ENCODE data around the gene C4orf50. TPM values are rescaled to one million over a fixed set of nuclear protein-coding genes. Genes with fewer than 3 reads are reported as not detected.

The C4orf50 gene
- total RNA-seq, 4 donors from 2014 or later: 0.21 to 0.30 TPM; not detected in 2

DNA sequence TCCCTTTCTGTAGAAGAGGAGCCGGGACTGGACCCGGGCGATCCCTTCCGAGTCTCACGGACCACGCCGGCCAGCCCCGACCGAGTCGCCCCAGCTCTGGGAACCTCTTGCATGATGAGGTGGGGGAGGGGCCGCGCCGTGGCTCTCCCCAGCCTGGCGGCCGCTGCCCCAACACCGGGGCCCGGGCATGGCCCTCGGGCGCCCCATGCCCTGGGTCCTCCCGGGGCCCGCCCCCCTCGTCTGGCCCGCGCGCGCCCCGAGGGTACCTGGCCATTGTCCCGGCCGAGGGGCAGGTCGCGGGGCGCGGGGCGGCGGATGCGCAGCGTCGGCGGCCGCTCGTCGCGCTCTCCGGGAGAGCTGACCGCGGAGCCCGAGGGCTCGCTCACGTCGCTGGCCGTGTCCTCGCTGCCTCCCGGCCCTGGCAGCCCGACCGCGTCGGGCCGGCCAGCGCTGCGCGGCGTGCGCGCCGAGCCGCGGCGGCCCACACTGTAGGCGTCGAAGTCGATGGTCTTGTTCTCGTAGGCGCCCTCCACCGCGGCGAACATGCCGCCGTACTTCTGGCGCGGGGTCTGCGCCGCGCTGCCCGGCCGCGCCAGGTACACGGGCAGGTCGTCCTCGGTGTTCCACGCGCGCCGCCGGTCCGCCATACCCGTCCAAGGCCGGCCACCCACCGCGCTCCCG lies 125.8 kb downstream of the C4orf50 start:
- Histone ChIP-seq H3K4me3 (no peak overlapping the region), H3K9me3 (peaks cover 0 to 9% (median 0%) of the 10 kb centered on the region in 4 donors), H3K4me1 (peaks cover 0 to 46% (median 11%) of the 10 kb centered on the region in 4 donors), H3K36me3 (no peaks in the 10 kb centered on the region), H3K27me3 (peaks cover 0 to 86% of the 10 kb centered on the region in 2 donors), H3K27ac (no peak overlapping the region)
- TF ChIP-seq POLR2A (IDR thresholded peaks at IDR 0.05) (no peak), CTCF (IDR thresholded peaks at IDR 0.05) (no peak), EP300 (IDR thresholded peaks at IDR 0.05) (no peak)
- WGBS, 2 donors: 0 to 1% methylated on average over 3 to 60 of the region's 100 CpGs
- no peak for DNase-seq (ENCODE audit: low spot score in 2 of 2)

DNA sequence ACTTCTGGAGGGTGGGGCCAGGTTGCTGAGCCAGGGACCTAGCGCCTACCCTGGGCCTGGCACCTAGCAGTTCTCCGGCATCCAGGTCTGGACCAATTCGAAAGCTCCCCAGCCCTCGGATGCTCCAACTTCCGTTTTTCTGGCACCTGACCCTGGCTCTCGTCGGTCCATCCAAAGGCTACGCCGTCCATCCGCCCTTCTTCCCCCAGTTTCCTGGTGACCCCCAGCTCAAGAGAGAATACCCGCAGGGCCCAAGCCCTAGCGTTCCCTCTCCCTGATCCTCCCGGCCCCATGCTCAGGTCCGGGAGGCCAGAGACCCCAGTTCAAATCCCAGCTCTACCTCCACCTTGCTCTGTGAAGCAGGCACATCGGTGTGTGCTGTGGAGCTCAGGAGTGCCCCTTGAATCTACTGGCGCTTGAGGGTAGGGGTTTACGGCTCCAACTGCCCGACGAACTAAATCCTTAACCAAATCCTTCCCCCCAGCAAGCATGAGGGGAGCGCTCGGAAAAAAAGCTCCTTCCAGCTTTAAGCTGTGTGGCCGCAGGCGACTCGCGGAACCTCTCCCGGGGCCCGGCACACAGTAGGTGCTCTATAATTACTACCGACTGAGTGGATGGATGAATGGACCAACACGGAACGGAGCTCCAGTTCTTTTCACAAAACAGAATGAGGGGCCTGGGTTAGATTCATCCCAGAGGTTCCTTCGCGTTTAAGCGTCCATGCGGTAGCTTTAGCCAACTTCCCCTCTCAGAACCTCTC lies 126.5 kb downstream of the C4orf50 start:
- H3K4me3 ChIP-seq: no peak overlapping the region
- DNase-seq (ENCODE audit: low spot score in 2 of 2): no peak
- TF ChIP-seq CTCF (IDR thresholded peaks at IDR 0.05): no peak
- no peak for TF ChIP-seq POLR2A (IDR thresholded peaks at IDR 0.05)
- no peak overlapping the region for H3K27ac ChIP-seq
- 12 to 17% methylated on average over 26 to 34 of the region's 34 CpGs for WGBS, 2 donors
- no peaks in the 10 kb centered on the region for H3K36me3 ChIP-seq
- H3K9me3 ChIP-seq: peaks cover 0 to 2% (median 0%) of the 10 kb centered on the region in 4 donors
- H3K4me1 ChIP-seq: peaks cover 0 to 51% (median 12%) of the 10 kb centered on the region in 4 donors
- H3K27me3 ChIP-seq: peaks cover 0 to 88% of the 10 kb centered on the region in 2 donors

GRCh38 chr4:5890063-5890727 lies 128.0 kb downstream of the C4orf50 start:
- peaks cover 0 to 91% of the 10 kb centered on the region in 2 donors for H3K27me3 ChIP-seq
- H3K27ac ChIP-seq: no peak overlapping the region
- no peak for DNase-seq (ENCODE audit: low spot score in 2 of 2)
- TF ChIP-seq EP300 (IDR thresholded peaks at IDR 0.05): no peak
- no peak for TF ChIP-seq POLR2A (IDR thresholded peaks at IDR 0.05)
- TF ChIP-seq CTCF (IDR thresholded peaks at IDR 0.05): no peak
- no peaks in the 10 kb centered on the region for H3K9me3 ChIP-seq
- H3K36me3 ChIP-seq: no peaks in the 10 kb centered on the region
- 1 to 2% methylated on average over 24 to 38 of the region's 41 CpGs for WGBS, 2 donors
- H3K4me1 ChIP-seq: peaks cover 0 to 51% (median 12%) of the 10 kb centered on the region in 4 donors
- peak overlapping the region in 1 of 4 donors; percentile 19 for H3K4me3 ChIP-seq

DNA sequence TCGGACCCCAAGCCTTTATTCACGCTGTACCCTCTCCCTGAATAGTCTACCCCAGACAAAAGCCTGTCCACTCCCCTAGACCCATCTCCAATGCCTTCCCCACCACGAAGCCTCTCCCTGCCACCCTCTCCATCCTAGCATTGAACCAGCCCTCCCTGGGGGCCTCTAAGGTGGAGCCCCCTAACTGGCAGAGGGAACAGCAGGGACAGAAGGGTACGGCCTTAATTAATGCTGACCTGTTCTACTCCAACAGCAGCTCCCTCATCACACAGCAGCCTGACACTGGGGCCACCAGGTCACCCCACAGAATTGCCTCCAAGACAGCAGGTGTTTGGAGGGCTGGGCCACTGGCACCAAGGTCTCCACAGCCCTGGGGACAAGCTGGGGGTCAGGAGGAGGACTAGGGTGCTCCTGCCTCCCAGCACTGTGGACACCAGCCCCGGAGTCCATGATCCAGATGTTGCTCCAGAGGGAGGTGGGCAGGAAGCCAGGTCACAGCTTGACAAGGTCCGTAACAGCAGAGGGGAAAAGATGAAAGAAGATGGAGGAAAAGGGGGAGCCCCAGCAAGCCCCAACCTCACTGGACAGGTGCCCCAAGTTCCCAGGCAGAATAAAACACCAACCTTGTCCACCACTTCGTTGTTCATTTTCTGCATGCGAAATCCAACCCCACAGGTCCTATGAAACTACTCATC lies 129.1 kb downstream of the C4orf50 start:
- H3K4me1 ChIP-seq: peaks cover 0 to 51% (median 12%) of the 10 kb centered on the region in 4 donors
- no peak overlapping the region for H3K4me3 ChIP-seq
- no peak overlapping the region for H3K27ac ChIP-seq
- no peaks in the 10 kb centered on the region for H3K9me3 ChIP-seq
- 23 to 26% methylated on average over 8 of the region's 8 CpGs for WGBS, 2 donors
- H3K36me3 ChIP-seq: no peaks in the 10 kb centered on the region
- DNase-seq (ENCODE audit: low spot score in 2 of 2): no peak
- TF ChIP-seq EP300 (IDR thresholded peaks at IDR 0.05) (no peak), POLR2A (IDR thresholded peaks at IDR 0.05) (no peak), CTCF (IDR thresholded peaks at IDR 0.05) (no peak)
- H3K27me3 ChIP-seq: peaks cover 0 to 88% of the 10 kb centered on the region in 2 donors

Measured in tibial nerve (tissue), 4 donors.